Peyer's patch (tissue), 4 donors: ENCODE data around the gene ARHGAP1. TPM values are rescaled to one million over a fixed set of nuclear protein-coding genes. Genes with fewer than 3 reads are reported as not detected.

Experiments
- DNase-seq, 3 donors: peaks; one replicate each; pipeline ENCODE4 v3.0.0-alpha.2; 2017 to 2019
- H3K27ac ChIP-seq, 4 donors: fragments of 200-600 bp; sonication (generic); one replicate each; pipeline ENCODE4 v1.5.1; 2016 to 2019
- H3K27me3 ChIP-seq, 2 donors: fragments of 200-600 bp; sonication (generic); one replicate each; pipeline ENCODE4 v1.5.1; 2019
- H3K36me3 ChIP-seq, 3 donors: fragments of 200-600 bp; sonication (generic); one replicate each; pipeline ENCODE4 v1.5.1; 2016 to 2019
- H3K4me1 ChIP-seq, 4 donors: fragments of 200-600 bp; sonication (generic); one replicate each; pipeline ENCODE4 v1.5.1; 2016 to 2019
- H3K4me3 ChIP-seq, 4 donors: fragments of 200-600 bp; sonication (generic); 1 replicate in 3 of 4; 2 replicates in 1 of 4; pipeline ENCODE4 v1.5.1; 2016 to 2019; ENCODE audit warnings: mild to moderate bottlenecking in 1 of 4
- H3K9me3 ChIP-seq, 4 donors: fragments of 200-600 bp; sonication (generic); one replicate each; pipeline ENCODE4 v1.5.1; 2016 to 2019; ENCODE audit warnings: mild to moderate bottlenecking in 1 of 4
- CTCF ChIP-seq, 6 experiments: fragments of 450-650 bp in 4 of 6; fragments of 200-600 bp in 2 of 6; sonication (generic) in 1 of 6; IDR thresholded peaks; one replicate each; pipeline ENCODE4 v1.5.1; 2017 to 2019; ENCODE audit warnings: antibody characterized with exemption in 6 of 6, mild to moderate bottlenecking in 3 of 6, moderate library complexity in 1 of 6
- POLR2A ChIP-seq, 2 donors: fragments of 450-650 bp; IDR thresholded peaks; one replicate each; pipeline ENCODE4 v1.5.1; 2017; ENCODE audit warnings: antibody characterized with exemption in 2 of 2, mild to moderate bottlenecking in 2 of 2, moderate library complexity in 2 of 2
- total RNA-seq, 4 donors: library from RNA; depleted of rRNA; stranded (reverse); fragments of >200 nt; gene quantifications; one replicate each; pipeline ENCODE4 v1.1.0, GENCODE V29; 2016

ARHGAP1 gene
- total RNA-seq, 4 donors from 2014 or later = 52.0 to 85.8 (median 62.7) TPM

- Histone ChIP-seq H3K4me3 (no peak overlapping the region), H3K4me1 (peaks cover 0 to 9% (median 0%) of the 10 kb centered on the region in 4 donors), H3K36me3 (peaks cover 0 to 48% (median 0%) of the 10 kb centered on the region in 3 donors), H3K9me3 (no peaks in the 10 kb centered on the region), H3K27me3 (no peaks in the 10 kb centered on the region), H3K27ac (no peak overlapping the region)
- no peak for DNase-seq
- TF ChIP-seq POLR2A (IDR thresholded peaks at IDR 0.05) (no peak), CTCF (IDR thresholded peaks at IDR 0.05) (no peak)
These were observed 56.9 kb downstream of the ARHGAP1 start for GRCh38 chr11:46643531-46643930.

- no peaks in the 10 kb centered on the region for H3K27me3 ChIP-seq
- no peak for DNase-seq
- H3K27ac ChIP-seq = no peak overlapping the region
- no peaks in the 10 kb centered on the region for H3K9me3 ChIP-seq
- TF ChIP-seq CTCF (IDR thresholded peaks at IDR 0.05) = no peak
- TF ChIP-seq POLR2A (IDR thresholded peaks at IDR 0.05) = no peak
- no peak overlapping the region for H3K4me3 ChIP-seq
- peaks cover 0 to 9% (median 0%) of the 10 kb centered on the region in 4 donors for H3K4me1 ChIP-seq
- peaks cover 0 to 40% (median 0%) of the 10 kb centered on the region in 3 donors for H3K36me3 ChIP-seq
These were observed 57.6 kb downstream of the ARHGAP1 start for GRCh38 chr11:46642627-46643335.

GRCh38 chr11:46641639-46642038, 58.8 kb downstream of the ARHGAP1 start:
- Histone ChIP-seq H3K9me3 (no peaks in the 10 kb centered on the region), H3K27me3 (no peaks in the 10 kb centered on the region), H3K36me3 (peaks cover 0 to 30% (median 0%) of the 10 kb centered on the region in 3 donors), H3K4me3 (no peak overlapping the region), H3K27ac (no peak overlapping the region), H3K4me1 (peaks cover 0 to 9% (median 0%) of the 10 kb centered on the region in 4 donors)
- TF ChIP-seq POLR2A (IDR thresholded peaks at IDR 0.05) = no peak
- no peak for TF ChIP-seq CTCF (IDR thresholded peaks at IDR 0.05)
- no peak for DNase-seq

- Histone ChIP-seq H3K4me3 (no peak overlapping the region), H3K9me3 (no peaks in the 10 kb centered on the region), H3K36me3 (peaks cover 0 to 23% (median 0%) of the 10 kb centered on the region in 3 donors), H3K4me1 (peaks cover 0 to 9% (median 0%) of the 10 kb centered on the region in 4 donors), H3K27ac (peak overlapping the region in 2 of 4 donors; percentile 32 to 53), H3K27me3 (no peaks in the 10 kb centered on the region)
- DNase-seq = no peak
- no peak for TF ChIP-seq CTCF (IDR thresholded peaks at IDR 0.05)
- no peak for TF ChIP-seq POLR2A (IDR thresholded peaks at IDR 0.05)
These were observed 60.2 kb downstream of the ARHGAP1 start for GRCh38 chr11:46640036-46640788.

GRCh38 chr11:46639197-46639839, 61.1 kb downstream of the ARHGAP1 start:
- no peaks in the 10 kb centered on the region for H3K27me3 ChIP-seq
- H3K36me3 ChIP-seq = peaks cover 0 to 14% (median 0%) of the 10 kb centered on the region in 3 donors

More at GRCh38 chr11:46639197-46639839, 61.1 kb downstream of the ARHGAP1 start:
- no peak for DNase-seq
- Histone ChIP-seq H3K4me3 (no peak overlapping the region), H3K27ac (peak overlapping the region in 1 of 4 donors; percentile 53), H3K4me1 (peaks cover 0 to 9% (median 0%) of the 10 kb centered on the region in 4 donors), H3K9me3 (no peaks in the 10 kb centered on the region)
- TF ChIP-seq POLR2A (IDR thresholded peaks at IDR 0.05) (no peak), CTCF (IDR thresholded peaks at IDR 0.05) (no peak)
